ENCODE measurements around the gene RCOR3.
"Not testable (repeated sequence)": the region's sequence is repeated elsewhere in the genome, so short reads cannot be mapped to it uniquely, and the experiment has no call there.

Gene RCOR3

GRCh38 chr1:211260141-211261107, 1.3 kb downstream of the RCOR3 start:
- DNase-seq (ENCODE audit: low read depth) = peak; percentile 30

GRCh38 chr1:211261229-211261628, 2.1 kb downstream of the RCOR3 start:
- DNase-seq (ENCODE audit: low read depth) = no peak

- DNase-seq (ENCODE audit: low read depth) = not testable (repeated sequence)
These were observed 3.9 kb downstream of the RCOR3 start for GRCh38 chr1:211263022-211263421.

- DNase-seq (ENCODE audit: low read depth) = no peak
These were observed 8.2 kb downstream of the RCOR3 start for GRCh38 chr1:211267204-211267857.

- no peak for DNase-seq (ENCODE audit: low read depth)
These were observed 20.2 kb downstream of the RCOR3 start for GRCh38 chr1:211279340-211279739.

- DNase-seq (ENCODE audit: low read depth) = no peak
These were observed 21.7 kb downstream of the RCOR3 start for GRCh38 chr1:211280910-211281309.

GRCh38 chr1:211281320-211282022, 22.3 kb downstream of the RCOR3 start:
- no peak for DNase-seq (ENCODE audit: low read depth)

- DNase-seq (ENCODE audit: low read depth) = no peak
These were observed 22.8 kb downstream of the RCOR3 start for GRCh38 chr1:211282023-211282373.

- no peak for DNase-seq (ENCODE audit: low read depth)
These were observed 26.0 kb downstream of the RCOR3 start for GRCh38 chr1:211285196-211285595.

- no peak for DNase-seq (ENCODE audit: low read depth)
These were observed 28.1 kb downstream of the RCOR3 start for GRCh38 chr1:211287218-211287617.

GRCh38 chr1:211292411-211292810, 33.2 kb downstream of the RCOR3 start:
- DNase-seq (ENCODE audit: low read depth) = no peak

- no peak for DNase-seq (ENCODE audit: low read depth)
These were observed 37.2 kb downstream of the RCOR3 start for GRCh38 chr1:211296396-211296795.

- DNase-seq (ENCODE audit: low read depth) = no peak
These were observed 45.9 kb downstream of the RCOR3 start for GRCh38 chr1:211305044-211305443.

- DNase-seq (ENCODE audit: low read depth) = no peak
These were observed 50.5 kb downstream of the RCOR3 start for GRCh38 chr1:211309617-211310016.

GRCh38 chr1:211313392-211313791, 54.2 kb downstream of the RCOR3 start:
- no peak for DNase-seq (ENCODE audit: low read depth)

- DNase-seq (ENCODE audit: low read depth) = no peak
These were observed 59.6 kb downstream of the RCOR3 start for GRCh38 chr1:211318576-211319280.

- no peak for DNase-seq (ENCODE audit: low read depth)
These were observed 60.7 kb downstream of the RCOR3 start for GRCh38 chr1:211319892-211320291.

- DNase-seq (ENCODE audit: low read depth) = no peak
These were observed 61.8 kb downstream of the RCOR3 start for GRCh38 chr1:211320980-211321379.

- not testable (repeated sequence) for DNase-seq (ENCODE audit: low read depth)
These were observed 62.5 kb downstream of the RCOR3 start for GRCh38 chr1:211321646-211322045.

- DNase-seq (ENCODE audit: low read depth) = peak; percentile 28
These were observed 64.2 kb downstream of the RCOR3 start for GRCh38 chr1:211323156-211324063.
